GM12873 (cell line): ENCODE measurements around the gene SLC35A4.

Source experiments
- TF ChIP-seq, protein P1 (sequence below): IDR thresholded peaks from 2 replicates; pipeline ENCODE4 v1.5.1; 2012; ENCODE audit warnings: low read depth, mild to moderate bottlenecking, moderate library complexity, low read length, control low read depth; ENCODE audit not compliant: insufficient read depth; ENCODE audit errors: missing control alignments

Gene SLC35A4

GRCh38 chr5:140575309-140575708 lies 10.7 kb downstream of the SLC35A4 start:
- TF ChIP-seq, protein P1, sequence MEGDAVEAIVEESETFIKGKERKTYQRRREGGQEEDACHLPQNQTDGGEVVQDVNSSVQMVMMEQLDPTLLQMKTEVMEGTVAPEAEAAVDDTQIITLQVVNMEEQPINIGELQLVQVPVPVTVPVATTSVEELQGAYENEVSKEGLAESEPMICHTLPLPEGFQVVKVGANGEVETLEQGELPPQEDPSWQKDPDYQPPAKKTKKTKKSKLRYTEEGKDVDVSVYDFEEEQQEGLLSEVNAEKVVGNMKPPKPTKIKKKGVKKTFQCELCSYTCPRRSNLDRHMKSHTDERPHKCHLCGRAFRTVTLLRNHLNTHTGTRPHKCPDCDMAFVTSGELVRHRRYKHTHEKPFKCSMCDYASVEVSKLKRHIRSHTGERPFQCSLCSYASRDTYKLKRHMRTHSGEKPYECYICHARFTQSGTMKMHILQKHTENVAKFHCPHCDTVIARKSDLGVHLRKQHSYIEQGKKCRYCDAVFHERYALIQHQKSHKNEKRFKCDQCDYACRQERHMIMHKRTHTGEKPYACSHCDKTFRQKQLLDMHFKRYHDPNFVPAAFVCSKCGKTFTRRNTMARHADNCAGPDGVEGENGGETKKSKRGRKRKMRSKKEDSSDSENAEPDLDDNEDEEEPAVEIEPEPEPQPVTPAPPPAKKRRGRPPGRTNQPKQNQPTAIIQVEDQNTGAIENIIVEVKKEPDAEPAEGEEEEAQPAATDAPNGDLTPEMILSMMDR = no peak

GRCh38 chr5:140576776-140577201 lies 12.2 kb downstream of the SLC35A4 start:
- TF ChIP-seq, protein P1 = no peak

- TF ChIP-seq, protein P1 = no peak
These were observed 22.9 kb downstream of the SLC35A4 start for GRCh38 chr5:140587495-140587894.

- TF ChIP-seq, protein P1 = no peak
These were observed 23.9 kb downstream of the SLC35A4 start for GRCh38 chr5:140588311-140589070.

DNA sequence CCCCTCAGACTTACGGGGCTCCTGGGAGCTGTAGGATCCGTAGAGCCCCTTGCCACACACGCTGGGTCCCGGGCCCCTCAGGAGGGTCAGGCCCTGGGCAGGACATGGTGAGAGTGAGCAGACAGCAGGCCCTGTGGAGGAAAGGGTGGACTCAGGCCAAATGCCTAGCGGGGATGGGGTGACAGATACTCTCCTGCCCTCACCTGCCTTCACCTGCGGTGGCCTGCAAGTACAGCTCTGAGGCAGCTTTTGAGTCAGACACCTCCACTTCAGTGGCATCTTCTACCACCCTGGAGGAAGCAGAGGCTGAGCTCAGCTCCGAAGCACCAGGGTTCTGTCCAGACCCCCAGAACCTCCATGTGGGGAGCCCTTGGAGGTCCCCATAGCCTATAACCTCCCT lies 26.2 kb downstream of the SLC35A4 start:
- TF ChIP-seq, protein P1 = no peak

GRCh38 chr5:140591747-140592372 lies 27.2 kb downstream of the SLC35A4 start:
- TF ChIP-seq, protein P1 = no peak

- TF ChIP-seq, protein P1 = no peak
These were observed 29.5 kb downstream of the SLC35A4 start for GRCh38 chr5:140594169-140594568.
